ENCODE measurements around the gene SYT1.

Gene SYT1

GRCh38 chr12:79448816-79449215 is 584.2 kb downstream of the SYT1 start:
- no peak for TF ChIP-seq REST (IDR thresholded peaks at IDR 0.05; ENCODE audit: insufficient replicate concordance, low read depth)
- TF ChIP-seq, protein P1, sequence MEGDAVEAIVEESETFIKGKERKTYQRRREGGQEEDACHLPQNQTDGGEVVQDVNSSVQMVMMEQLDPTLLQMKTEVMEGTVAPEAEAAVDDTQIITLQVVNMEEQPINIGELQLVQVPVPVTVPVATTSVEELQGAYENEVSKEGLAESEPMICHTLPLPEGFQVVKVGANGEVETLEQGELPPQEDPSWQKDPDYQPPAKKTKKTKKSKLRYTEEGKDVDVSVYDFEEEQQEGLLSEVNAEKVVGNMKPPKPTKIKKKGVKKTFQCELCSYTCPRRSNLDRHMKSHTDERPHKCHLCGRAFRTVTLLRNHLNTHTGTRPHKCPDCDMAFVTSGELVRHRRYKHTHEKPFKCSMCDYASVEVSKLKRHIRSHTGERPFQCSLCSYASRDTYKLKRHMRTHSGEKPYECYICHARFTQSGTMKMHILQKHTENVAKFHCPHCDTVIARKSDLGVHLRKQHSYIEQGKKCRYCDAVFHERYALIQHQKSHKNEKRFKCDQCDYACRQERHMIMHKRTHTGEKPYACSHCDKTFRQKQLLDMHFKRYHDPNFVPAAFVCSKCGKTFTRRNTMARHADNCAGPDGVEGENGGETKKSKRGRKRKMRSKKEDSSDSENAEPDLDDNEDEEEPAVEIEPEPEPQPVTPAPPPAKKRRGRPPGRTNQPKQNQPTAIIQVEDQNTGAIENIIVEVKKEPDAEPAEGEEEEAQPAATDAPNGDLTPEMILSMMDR (IDR thresholded peaks at IDR 0.05; ENCODE audit: insufficient read depth, low read length), result no peak
- no peak for TF ChIP-seq SPI1 (IDR thresholded peaks at IDR 0.05; ENCODE audit: borderline replicate concordance, low read depth)
- TF ChIP-seq GABPA (IDR thresholded peaks at IDR 0.05; ENCODE audit: low read depth), result no peak
- no peak for TF ChIP-seq POLR2AphosphoS5 (IDR thresholded peaks at IDR 0.05; ENCODE audit: low read depth)
- DNase-seq (ENCODE audit: low read depth in 1 of 2, low spot score in 1 of 2), result no peak
- Histone ChIP-seq H3K27me3 (ENCODE audit: insufficient read depth, poor library complexity, severe bottlenecking) (no peaks in the 10 kb centered on the region), H3K27ac (replicated peaks) (no peak overlapping the region), H3K4me3 (replicated peaks; ENCODE audit: insufficient read depth, low read length) (no peak overlapping the region)

GRCh38 chr12:79451365-79451764 is 586.8 kb downstream of the SYT1 start:
- Histone ChIP-seq H3K27ac (replicated peaks) (no peak overlapping the region), H3K27me3 (ENCODE audit: insufficient read depth, poor library complexity, severe bottlenecking) (no peaks in the 10 kb centered on the region), H3K4me3 (replicated peaks; ENCODE audit: insufficient read depth, low read length) (no peak overlapping the region)
- no peak for DNase-seq (ENCODE audit: low read depth in 1 of 2, low spot score in 1 of 2)
- TF ChIP-seq POLR2AphosphoS5 (IDR thresholded peaks at IDR 0.05; ENCODE audit: low read depth) (no peak), GABPA (IDR thresholded peaks at IDR 0.05; ENCODE audit: low read depth) (no peak), SPI1 (IDR thresholded peaks at IDR 0.05; ENCODE audit: borderline replicate concordance, low read depth) (no peak), REST (IDR thresholded peaks at IDR 0.05; ENCODE audit: insufficient replicate concordance, low read depth) (no peak)
- TF ChIP-seq, protein P1 (IDR thresholded peaks at IDR 0.05; ENCODE audit: insufficient read depth, low read length), result no peak

DNA sequence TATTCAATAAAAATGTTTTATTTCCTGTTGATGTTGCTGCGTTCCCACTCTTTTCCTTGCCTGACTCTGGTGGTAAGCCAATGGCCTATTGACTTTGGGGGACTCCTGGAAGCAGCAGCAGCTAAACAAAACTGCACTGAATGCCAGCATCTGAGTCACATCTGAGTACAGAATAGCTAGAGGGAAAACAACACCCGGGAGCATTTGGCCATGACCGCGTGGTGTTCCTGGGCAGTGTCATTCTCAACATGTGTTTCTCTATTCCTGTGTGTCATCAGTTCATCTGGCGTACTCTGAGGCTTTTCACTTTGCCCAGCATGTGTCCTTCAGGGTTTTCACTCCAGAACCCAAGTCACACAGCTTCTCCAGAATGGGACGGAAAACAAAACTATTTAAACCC is 587.4 kb downstream of the SYT1 start:
- no peak overlapping the region for H3K27ac ChIP-seq (replicated peaks)
- TF ChIP-seq GABPA (IDR thresholded peaks at IDR 0.05; ENCODE audit: low read depth) (no peak), REST (IDR thresholded peaks at IDR 0.05; ENCODE audit: insufficient replicate concordance, low read depth) (no peak), SPI1 (IDR thresholded peaks at IDR 0.05; ENCODE audit: borderline replicate concordance, low read depth) (no peak), POLR2AphosphoS5 (IDR thresholded peaks at IDR 0.05; ENCODE audit: low read depth) (no peak)
- TF ChIP-seq, protein P1 (IDR thresholded peaks at IDR 0.05; ENCODE audit: insufficient read depth, low read length), result no peak

More for the DNA sequence above, 587.4 kb downstream of the SYT1 start:
- Histone ChIP-seq H3K4me3 (replicated peaks; ENCODE audit: insufficient read depth, low read length) (no peak overlapping the region), H3K27me3 (ENCODE audit: insufficient read depth, poor library complexity, severe bottlenecking) (no peaks in the 10 kb centered on the region)
- no peak for DNase-seq (ENCODE audit: low read depth in 1 of 2, low spot score in 1 of 2)
